Adrenal gland (tissue), 12 donors: ENCODE results near the gene RGS6. TPM values are rescaled to one million over a fixed set of nuclear protein-coding genes. Genes with fewer than 3 reads are reported as not detected.

ENCODE experiments used
- DNase-seq, 7 donors: peaks; one replicate each; pipeline ENCODE4 v3.0.0-alpha.2; 2019 to 2020
- H3K27ac ChIP-seq, 5 donors: fragments of 200-600 bp; sonication (generic) in 4 of 5; 1 replicate in 3 of 5; 2 replicates in 2 of 5; pipeline versions ENCODE4 v1.5.1 to v1.8.0; 2016 to 2020; ENCODE audit warnings: mild to moderate bottlenecking in 1 of 5
- H3K27me3 ChIP-seq: fragments of 200-600 bp; 2 replicates; pipeline ENCODE4 v1.8.0; 2021
- H3K36me3 ChIP-seq, 2 donors: fragments of 200-600 bp; replicated peaks in 1 of 2; 1 replicate in 1 of 2; 2 replicates in 1 of 2; pipeline versions ENCODE4 v1.5.1 to v1.8.0; 2018 to 2022
- H3K4me1 ChIP-seq, 2 donors: fragments of 200-600 bp; replicated peaks in 1 of 2; 1 replicate in 1 of 2; 2 replicates in 1 of 2; pipeline versions ENCODE4 v1.5.1 to v1.8.0; 2018 to 2021
- H3K4me3 ChIP-seq, 4 donors: fragments of 200-600 bp; sonication (generic) in 3 of 4; one replicate each; pipeline ENCODE4 v1.5.1; 2016 to 2018
- H3K9me3 ChIP-seq, 3 donors: fragments of 200-600 bp; sonication (generic) in 1 of 3; replicated peaks in 1 of 3; 1 replicate in 2 of 3; 2 replicates in 1 of 3; pipeline versions ENCODE4 v1.5.1 to v1.8.0; 2016 to 2021
- POLR2A ChIP-seq, 2 donors: fragments of 450-650 bp; IDR thresholded peaks; one replicate each; pipeline ENCODE4 v1.6.1; 2017; ENCODE audit warnings: antibody characterized with exemption in 2 of 2, mild to moderate bottlenecking in 2 of 2, moderate library complexity in 1 of 2
- WGBS, 4 donors: extraction: QIAGEN DNeasy Blood & Tissue Kit in 2 of 4; methylation state at CpG; one replicate each; pipeline versions ENCODE4 v1.1.5 to v1.1.7; 2013 to 2017; 5-methylcytosine and 5-hydroxymethylcytosine counted together
- intact Hi-C, 2 donors: fragments of 100-400 bp; cut with DNase I; formaldehyde crosslinking; loops; one replicate each; pipeline versions ENCODE4 v1.14.1 to v1.15.0; 2022 to 2023
- polyA plus RNA-seq, 3 donors: library from polyadenylated mRNA; stranded (reverse); fragments of 200-250 nt in 2 of 3; fragments of 350-450 nt in 1 of 3; fragmentation: Illumina TruSeq in 1 of 3; extraction: RNeasy Lipid Tissue Mini Kit (QIAGEN cat#74804) in 1 of 3; gene quantifications; one replicate each; pipeline ENCODE4 v1.2.3, GENCODE V29; 2013 to 2014
- total RNA-seq, 9 donors: library from RNA; depleted of rRNA in 4 of 9; stranded (reverse); fragments of >200 nt in 4 of 9; fragments of 120-200 nt in 1 of 9; fragmentation: NEBNext Ultra II Directional in 1 of 9; extraction: Animal tissue kit (Norgen Biotek cat#: 25700) in 1 of 9; gene quantifications; one replicate each; pipeline versions ENCODE4 v1.1.0 to v1.2.4, GENCODE V29; 2013 to 2023
- TF ChIP-seq, protein P1 (sequence below), 6 experiments: fragments of 450-650 bp in 4 of 6; fragments of 200-600 bp in 2 of 6; sonication (generic) in 1 of 6; IDR thresholded peaks; 1 replicate in 5 of 6; 2 replicates in 1 of 6; pipeline versions ENCODE4 v1.5.1 to v1.8.0; 2016 to 2021; ENCODE audit warnings: antibody characterized with exemption in 6 of 6, mild to moderate bottlenecking in 2 of 6, moderate library complexity in 1 of 6
- donor health status: healthy with polysubstance abuse.
- donor health status: Bipolar disorder and iron deficiency.
- donor health status: DM: yes; HTN: yes; CAD: no.
- donor health status: DM: no; HTN: no; CAD: no.
- donor health status: DM: no; HTN: no; CAD: no.
- donor health status: DM: yes; HTN: yes; CAD: no.

RGS6 gene
- total and polyA plus RNA-seq, 12 donors: 0.06 to 4.3 (median 0.41) TPM; not detected in 1

DNA sequence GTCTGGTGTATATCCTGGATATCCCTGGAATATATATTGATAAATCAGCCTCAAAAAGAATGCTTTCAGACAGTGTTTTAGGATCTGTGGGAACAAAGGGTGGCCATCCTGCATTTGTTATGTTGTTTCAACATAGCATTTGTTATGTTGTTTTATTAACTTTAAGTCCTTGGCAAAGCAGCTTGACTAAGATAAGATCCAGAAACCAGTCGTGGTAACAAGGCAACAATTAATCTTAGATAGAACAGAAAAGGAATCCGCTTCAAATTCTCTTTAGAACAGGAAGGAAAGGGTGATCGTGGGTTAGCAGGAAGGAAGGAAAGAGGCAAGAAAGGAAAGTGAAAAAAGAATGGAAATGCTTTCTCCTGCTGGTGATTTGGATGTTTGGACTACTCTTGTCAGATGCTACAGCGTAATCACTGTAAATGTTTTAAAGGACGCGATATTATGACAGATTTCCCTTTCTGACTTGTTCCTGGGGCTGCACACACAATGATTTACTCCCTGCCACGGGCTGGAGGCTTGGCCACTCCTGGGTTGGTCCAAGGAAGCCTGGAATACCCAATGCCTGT, 518.3 kb downstream of the RGS6 start:
- no peak for DNase-seq
- Histone ChIP-seq H3K27ac (peak overlapping the region in 1 of 5 donors; percentile 10), H3K4me3 (no peak overlapping the region), H3K4me1 (no peaks in the 10 kb centered on the region), H3K36me3 (no peaks in the 10 kb centered on the region), H3K9me3 (no peaks in the 10 kb centered on the region), H3K27me3 (no peaks in the 10 kb centered on the region)
- TF ChIP-seq POLR2A (IDR thresholded peaks at IDR 0.05): no peak
- TF ChIP-seq, protein P1, sequence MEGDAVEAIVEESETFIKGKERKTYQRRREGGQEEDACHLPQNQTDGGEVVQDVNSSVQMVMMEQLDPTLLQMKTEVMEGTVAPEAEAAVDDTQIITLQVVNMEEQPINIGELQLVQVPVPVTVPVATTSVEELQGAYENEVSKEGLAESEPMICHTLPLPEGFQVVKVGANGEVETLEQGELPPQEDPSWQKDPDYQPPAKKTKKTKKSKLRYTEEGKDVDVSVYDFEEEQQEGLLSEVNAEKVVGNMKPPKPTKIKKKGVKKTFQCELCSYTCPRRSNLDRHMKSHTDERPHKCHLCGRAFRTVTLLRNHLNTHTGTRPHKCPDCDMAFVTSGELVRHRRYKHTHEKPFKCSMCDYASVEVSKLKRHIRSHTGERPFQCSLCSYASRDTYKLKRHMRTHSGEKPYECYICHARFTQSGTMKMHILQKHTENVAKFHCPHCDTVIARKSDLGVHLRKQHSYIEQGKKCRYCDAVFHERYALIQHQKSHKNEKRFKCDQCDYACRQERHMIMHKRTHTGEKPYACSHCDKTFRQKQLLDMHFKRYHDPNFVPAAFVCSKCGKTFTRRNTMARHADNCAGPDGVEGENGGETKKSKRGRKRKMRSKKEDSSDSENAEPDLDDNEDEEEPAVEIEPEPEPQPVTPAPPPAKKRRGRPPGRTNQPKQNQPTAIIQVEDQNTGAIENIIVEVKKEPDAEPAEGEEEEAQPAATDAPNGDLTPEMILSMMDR (IDR thresholded peaks at IDR 0.05): no peak
- 36 to 54% (median 49%) methylated on average over 7 of the region's 7 CpGs for WGBS, 4 donors
- intact Hi-C loops: no loop called here

DNA sequence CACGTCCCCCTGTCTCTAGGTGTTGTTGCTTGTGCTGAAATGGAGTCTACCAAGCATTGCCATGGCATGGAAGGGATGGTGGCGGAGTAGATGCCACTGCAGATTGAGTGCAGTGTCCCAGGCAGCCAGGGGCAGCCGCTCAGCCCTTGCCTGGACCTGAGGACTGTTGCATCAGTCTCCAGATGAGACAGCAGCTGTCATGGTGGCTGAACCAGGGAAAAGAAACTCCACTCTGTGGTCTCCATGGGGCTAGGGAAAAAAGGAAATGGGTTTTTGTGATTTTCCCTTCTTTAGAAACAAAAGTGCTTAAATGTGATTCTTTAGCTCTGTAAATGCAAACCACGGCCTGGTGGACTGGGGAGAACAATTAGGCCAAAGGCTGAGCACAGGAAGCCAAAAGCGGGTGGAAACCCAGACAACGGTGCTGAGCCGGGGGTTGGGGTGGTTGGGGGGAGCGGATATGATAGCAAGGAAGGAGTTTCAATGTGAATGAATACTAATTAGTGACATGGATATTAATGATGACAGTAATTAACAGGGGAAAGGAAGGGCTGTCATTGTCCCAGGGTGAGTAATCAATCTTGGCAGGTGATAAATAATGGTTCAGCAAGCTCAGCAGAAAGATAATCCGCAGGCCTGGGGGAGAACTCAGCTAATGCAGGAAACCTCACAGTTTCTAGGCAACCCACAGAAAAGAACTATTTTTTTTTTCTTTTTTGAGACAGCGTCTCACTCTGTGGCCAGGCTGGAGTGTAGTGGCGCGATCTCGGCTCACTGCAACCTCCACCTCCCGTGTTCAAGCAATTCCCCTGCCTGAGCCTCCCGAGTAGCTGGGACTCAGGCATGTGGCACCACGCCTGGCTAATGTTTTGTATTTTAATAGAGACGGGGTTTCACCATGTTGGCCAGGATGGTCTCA, 519.1 kb downstream of the RGS6 start:
- Histone ChIP-seq H3K27me3 (no peaks in the 10 kb centered on the region), H3K4me1 (no peaks in the 10 kb centered on the region), H3K36me3 (no peaks in the 10 kb centered on the region), H3K9me3 (no peaks in the 10 kb centered on the region), H3K4me3 (no peak overlapping the region), H3K27ac (peak overlapping the region in 1 of 5 donors; percentile 10)
- WGBS, 4 donors: 55 to 67% (median 64%) methylated on average over 16 to 17 of the region's 17 CpGs
- DNase-seq: no peak
- intact Hi-C loops: no loop called here
- TF ChIP-seq, protein P1 (IDR thresholded peaks at IDR 0.05): no peak
- no peak for TF ChIP-seq POLR2A (IDR thresholded peaks at IDR 0.05)

DNA sequence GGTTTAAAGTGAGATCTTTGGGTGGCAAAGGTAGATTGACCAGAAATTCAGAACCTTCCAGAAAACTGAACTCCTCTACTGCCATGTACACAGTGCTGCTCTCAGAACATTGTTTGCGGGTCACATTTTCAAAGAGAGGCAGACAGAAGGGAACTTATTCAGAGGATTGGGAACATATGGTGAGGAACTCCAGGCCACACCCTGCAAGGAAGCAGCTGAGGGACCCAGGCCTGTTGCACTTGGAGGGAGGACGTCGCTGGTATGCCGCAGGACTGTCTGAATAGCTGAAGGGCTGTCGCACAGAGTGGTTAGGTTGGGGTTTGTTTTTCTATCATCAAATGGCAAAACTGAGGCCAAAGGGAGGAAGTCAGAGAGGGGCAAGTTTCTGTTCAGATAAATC, 520.5 kb downstream of the RGS6 start:
- Histone ChIP-seq H3K4me3 (no peak overlapping the region), H3K36me3 (no peaks in the 10 kb centered on the region), H3K27me3 (no peaks in the 10 kb centered on the region), H3K4me1 (no peaks in the 10 kb centered on the region), H3K27ac (no peak overlapping the region), H3K9me3 (no peaks in the 10 kb centered on the region)
- TF ChIP-seq, protein P1 (IDR thresholded peaks at IDR 0.05): no peak
- no peak for TF ChIP-seq POLR2A (IDR thresholded peaks at IDR 0.05)
- intact Hi-C loops: no loop called here
- no peak for DNase-seq
- WGBS, 4 donors: 93 to 98% (median 94%) methylated on average over 5 of the region's 5 CpGs

DNA sequence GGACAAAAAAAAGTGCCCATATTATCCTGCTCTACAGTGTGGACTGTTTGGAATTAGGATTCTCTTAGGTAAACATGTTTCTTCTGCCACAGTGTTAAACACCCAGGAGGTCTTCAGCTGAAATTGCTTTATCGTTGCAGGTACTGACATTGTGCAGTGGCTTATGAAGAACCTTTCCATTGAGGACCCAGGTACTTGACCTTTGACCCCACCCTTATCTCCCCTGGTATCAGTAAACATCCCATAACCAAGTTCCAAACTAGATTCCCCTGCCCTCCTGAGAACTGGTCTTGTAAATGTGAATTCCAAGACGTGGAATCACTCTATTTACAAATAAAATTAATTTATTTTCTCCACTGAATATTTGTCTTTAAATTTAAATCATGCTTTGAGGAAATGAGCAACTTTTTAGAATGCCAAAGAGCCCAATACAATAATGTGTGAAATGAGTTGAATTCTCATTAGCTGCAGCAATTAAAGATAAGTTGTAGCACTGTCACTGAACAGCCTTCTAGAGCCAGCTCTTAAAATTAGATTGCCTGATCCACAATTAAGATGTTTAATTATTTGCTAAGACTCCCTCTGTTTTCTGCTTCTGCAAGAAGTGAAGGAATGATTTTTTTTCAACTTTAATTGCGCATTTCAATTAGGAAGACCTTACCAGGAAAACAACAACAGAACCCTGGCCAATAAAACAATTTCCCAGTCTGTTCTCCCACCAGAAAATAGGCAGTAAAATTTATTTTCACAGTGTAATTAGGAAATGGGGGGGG, 522.3 kb downstream of the RGS6 start:
- TF ChIP-seq, protein P1 (IDR thresholded peaks at IDR 0.05): no peak
- TF ChIP-seq POLR2A (IDR thresholded peaks at IDR 0.05): no peak
- H3K27ac ChIP-seq: no peak overlapping the region
- H3K4me3 ChIP-seq: no peak overlapping the region
- no peaks in the 10 kb centered on the region for H3K4me1 ChIP-seq
- no peak for DNase-seq
- intact Hi-C loops: no loop called here
- no peaks in the 10 kb centered on the region for H3K9me3 ChIP-seq
- 83 to 98% (median 91%) methylated on average over 3 of the region's 3 CpGs for WGBS, 4 donors
- H3K36me3 ChIP-seq: no peaks in the 10 kb centered on the region
- peaks cover 4% of the 10 kb centered on the region for H3K27me3 ChIP-seq
